A549 (cell line): ENCODE data around the gene TNNI2. TPM values are rescaled to one million over a fixed set of nuclear protein-coding genes. Genes with fewer than 3 reads are reported as not detected.
"Not testable (repeated sequence)": the region's sequence is repeated elsewhere in the genome, so short reads cannot be mapped to it uniquely, and the experiment has no call there.

Experiments used
- ATAC-seq, 2 experiments: fragments of 200-7000 bp in 1 of 2; fragments of >200 bp in 1 of 2; cut with Nextera tagmentation in 1 of 2; cut with Tn5 transposase in 1 of 2; 3 replicates each; pipeline versions ENCODE4 v1.8.0 to v1.9.1; 2018 to 2020; ENCODE audit warnings: mild to moderate bottlenecking in 1 of 2, moderate library complexity in 1 of 2
- CTCF ChIA-PET: fragments of 300-600 bp; sonication (Branson Sonifier 250); formaldehyde crosslinking; extraction: SDS; loops from one replicate; lab custom pipeline; 2021; ENCODE audit warnings: antibody characterized with exemption, inconsistent platforms; lab: Yijun Ruan, JAX
- POLR2A ChIA-PET: fragments of 350-600 bp; formaldehyde crosslinking; extraction: SDS; loops from one replicate; lab custom pipeline; 2021; ENCODE audit warnings: antibody characterized with exemption, inconsistent platforms; lab: Yijun Ruan, JAX
- DNase-seq, 2 experiments: peaks; one replicate each; pipeline versions ENCODE4 v3.0.0 to v3.0.0-alpha.2; 2011 to 2016; ENCODE audit warnings: low read depth in 1 of 2, low spot score in 1 of 2
- FAIRE-seq: peaks from 2 replicates; lab custom pipeline; 2011; peaks lifted over from hg19 to GRCh38; lab: Jason Lieb, UNC
- H3K27ac ChIP-seq, 2 experiments: fragments of >200 bp; sonication (Bioruptor Twin); formaldehyde crosslinking; 3 replicates each; pipeline ENCODE4 v1.5.1; 2016 to 2017
- H3K4me1 ChIP-seq: fragments of >200 bp; sonication (Bioruptor Twin); formaldehyde crosslinking; 3 replicates; pipeline ENCODE4 v1.6.1; 2016
- H3K4me2 ChIP-seq: fragments of >200 bp; sonication (Bioruptor Twin); formaldehyde crosslinking; 3 replicates; pipeline ENCODE4 v1.6.1; 2016
- H3K4me3 ChIP-seq: fragments of >200 bp; sonication (Bioruptor Twin); formaldehyde crosslinking; 3 replicates; pipeline ENCODE4 v1.5.1; 2016
- H3K9me3 ChIP-seq: fragments of >200 bp; sonication (Bioruptor Twin); formaldehyde crosslinking; 3 replicates; pipeline ENCODE4 v1.6.1; 2016
- CBX2 ChIP-seq: fragments of 200-600 bp; sonication (generic); IDR thresholded peaks from 2 replicates; pipeline ENCODE4 v1.6.1; 2016; ENCODE audit warnings: low read depth, mild to moderate bottlenecking, borderline replicate concordance
- CTCF ChIP-seq: fragments of >200 bp; sonication (Bioruptor Twin); formaldehyde crosslinking; IDR thresholded peaks from 3 replicates; pipeline ENCODE4 v1.5.1; 2016
- E2F6 ChIP-seq: IDR thresholded peaks from 2 replicates; pipeline ENCODE4 v1.6.1; 2012; ENCODE audit warnings: low read depth, borderline replicate concordance
- EHMT2 ChIP-seq: fragments of 200-600 bp; sonication (generic); IDR thresholded peaks from 2 replicates; pipeline ENCODE4 v1.6.1; 2016; ENCODE audit warnings: antibody characterized with exemption, low read depth, mild to moderate bottlenecking, moderate library complexity
- ELK1 ChIP-seq: fragments of 150-350 bp; IDR thresholded peaks from 2 replicates; pipeline ENCODE4 v1.6.1; 2014; ENCODE audit warnings: low read depth, mild to moderate bottlenecking, low read length
- JUNB ChIP-seq: fragments of >200 bp; sonication (Bioruptor Twin); formaldehyde crosslinking; IDR thresholded peaks from 2 replicates; pipeline ENCODE4 v1.6.1; 2016
- MYC ChIP-seq: IDR thresholded peaks from 2 replicates; pipeline ENCODE4 v1.6.1; 2012; ENCODE audit warnings: mild to moderate bottlenecking, inconsistent platforms, low read length, improper control_type of control experiment, borderline replicate concordance
- PBX3 ChIP-seq: IDR thresholded peaks from 2 replicates; pipeline ENCODE4 v1.6.1; 2012
- PHF8 ChIP-seq: fragments of 200-600 bp; sonication (generic); IDR thresholded peaks from 2 replicates; pipeline ENCODE4 v1.6.1; 2016; ENCODE audit warnings: low read depth, mild to moderate bottlenecking, antibody characterized with exemption, moderate library complexity, borderline replicate concordance
- POLR2A ChIP-seq: IDR thresholded peaks from 2 replicates; pipeline ENCODE4 v1.6.1; 2012; ENCODE audit warnings: mild to moderate bottlenecking, low read length
- POLR2AphosphoS2 ChIP-seq: conservative IDR thresholded peaks from 2 replicates; pipeline ENCODE4 v1.6.1; 2012; ENCODE audit warnings: low read length, improper control_type of control experiment, inconsistent platforms
- RFX5 ChIP-seq: fragments of 450-650 bp; IDR thresholded peaks from 2 replicates; pipeline ENCODE4 v1.7.1; 2014; ENCODE audit warnings: antibody characterized with exemption, mild to moderate bottlenecking, moderate library complexity
- WGBS: methylation state at CpG from one replicate; pipeline ENCODE4 v1.1.6; 2017; ENCODE audit errors: missing lambda C conversion rate; 5-methylcytosine and 5-hydroxymethylcytosine counted together
- polyA plus RNA-seq, 4 experiments: library from polyadenylated mRNA; depleted of rRNA in 3 of 4; stranded (reverse); fragments of >200 nt; fragmentation: RNase III in 1 of 4; extraction: RNeasy Plus Mini Kit Qiagen cat#74134 plus additional on column Dnase treatment in 1 of 4; gene quantifications; 2 replicates in 3 of 4; 3 replicates in 1 of 4; pipeline ENCODE4 v1.2.3, GENCODE V29; 2011 to 2017

TNNI2 gene
- polyA plus RNA-seq, 2 of the 4 experiments (the other 2 are of a cell fraction), result not detected

GRCh38 chr11:1812801-1813200 is 26.0 kb upstream of the TNNI2 start:
- TF ChIP-seq ELK1 (no peak), JUNB (no peak), MYC (no peak), CTCF (no peak), POLR2AphosphoS2 (no peak), E2F6 (no peak), PHF8 (no peak)
- ATAC-seq (no peak), DNase-seq (no peak), FAIRE-seq (no peak)
- CTCF ChIA-PET, result interaction anchor here (0.7 to 9.6 kb wide), 4 partner anchors 13 to 119 kb away, joined by 3 to 75 read pairs (median 47); partner anchors contain the start of gene SYT8
- Histone ChIP-seq H3K9me3 (peaks cover 9% of the 10 kb centered on the region; the same call in 2 of the 3 replicates), H3K4me3 (no peak overlapping the region), H3K4me1 (no peaks in the 10 kb centered on the region), H3K27ac (no peak overlapping the region), H3K4me2 (no peak overlapping the region)
- WGBS, result 81% methylated on average over 15 of the region's 15 CpGs
- POLR2A ChIA-PET, result no interaction called here

GRCh38 chr11:1813356-1813755 is 25.4 kb upstream of the TNNI2 start:
- POLR2A ChIA-PET, H3K27ac ChIP-seq, H3K4me2 ChIP-seq, DNase-seq, H3K9me3 ChIP-seq, H3K4me3 ChIP-seq, FAIRE-seq, ATAC-seq, H3K4me1 ChIP-seq: not testable (repeated sequence)
- CTCF ChIA-PET, result interaction anchor here (2.1 to 4.2 kb wide), 2 partner anchors 12 to 160 kb away, joined by 8 to 23 read pairs; no protein-coding TSS in a partner anchor
- 60% methylated on average over 9 of the region's 9 CpGs for WGBS

GRCh38 chr11:1814691-1815090 is 24.1 kb upstream of the TNNI2 start:
- peaks cover 12% of the 10 kb centered on the region; the same call in 2 of the 3 replicates for H3K9me3 ChIP-seq
- DNase-seq, result no peak
- ChIA-PET POLR2A (interaction anchor here (0.6 kb wide), 1 partner anchor 116 kb away, joined by 3 read pairs; no protein-coding TSS in a partner anchor), CTCF (interaction anchor here (0.5 to 11.8 kb wide), 8 partner anchors 11 to 162 kb away, joined by 3 to 138 read pairs (median 4); partner anchors contain the start of genes MRPL23 and SYT8)
- FAIRE-seq, result no peak
- no peak overlapping the region for H3K27ac ChIP-seq
- 72% methylated on average over 9 of the region's 10 CpGs for WGBS
- no peak overlapping the region for H3K4me2 ChIP-seq
- H3K4me3 ChIP-seq, result no peak overlapping the region
- ATAC-seq, result no peak
- no peak for TF ChIP-seq RFX5
- no peak for TF ChIP-seq CBX2
- no peak for TF ChIP-seq POLR2A
- TF ChIP-seq EHMT2, result no peak
- TF ChIP-seq, all 56 proteins: peak for 0
- H3K4me1 ChIP-seq, result no peaks in the 10 kb centered on the region

- DNase-seq, result no peak
- Histone ChIP-seq H3K4me2 (no peak overlapping the region), H3K4me3 (no peak overlapping the region), H3K27ac (no peak overlapping the region), H3K4me1 (no peaks in the 10 kb centered on the region), H3K9me3 (peaks cover 12% of the 10 kb centered on the region; the same call in 2 of the 3 replicates)
- ATAC-seq, result no peak
- no peak for FAIRE-seq
- CTCF ChIA-PET, result interaction anchor here (0.5 to 11.8 kb wide), 11 partner anchors 9 to 335 kb away, joined by 3 to 138 read pairs (median 4); partner anchors contain the start of genes MRPL23 and SYT8
- POLR2A ChIA-PET, result interaction anchor here (0.6 kb wide), 1 partner anchor 117 kb away, joined by 3 read pairs; no protein-coding TSS in a partner anchor
- TF ChIP-seq ELK1, result no peak
- TF ChIP-seq PBX3, result no peak
- WGBS, result 71% methylated on average over 3 of the region's 8 CpGs
These were observed 23.5 kb upstream of the TNNI2 start for GRCh38 chr11:1815311-1815710.
